Measurements from ENCODE around the gene SHISA6.

DNA sequence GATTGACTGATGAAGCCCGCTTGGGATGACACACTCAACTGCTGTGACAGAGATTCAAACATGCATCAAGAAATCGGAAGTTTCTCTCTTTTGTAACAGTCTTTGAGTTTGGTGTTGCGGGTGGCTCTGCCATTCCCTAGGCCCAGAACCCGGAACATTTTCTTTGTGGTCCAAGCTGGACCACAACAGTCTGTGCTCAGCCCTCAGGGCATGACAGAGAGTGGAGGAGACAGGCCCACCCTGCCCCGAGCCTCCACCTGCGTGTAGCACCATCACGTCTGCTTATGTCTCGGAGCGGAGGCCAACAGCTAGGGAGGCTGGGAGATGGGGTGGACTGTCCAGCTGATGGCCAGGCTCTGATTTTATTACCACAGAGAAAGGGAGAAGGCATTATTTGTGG, 64.5 kb downstream of the SHISA6 start:
- TF ChIP-seq POLR2A (IDR thresholded peaks at IDR 0.05), result no peak
- TF ChIP-seq, protein P1, sequence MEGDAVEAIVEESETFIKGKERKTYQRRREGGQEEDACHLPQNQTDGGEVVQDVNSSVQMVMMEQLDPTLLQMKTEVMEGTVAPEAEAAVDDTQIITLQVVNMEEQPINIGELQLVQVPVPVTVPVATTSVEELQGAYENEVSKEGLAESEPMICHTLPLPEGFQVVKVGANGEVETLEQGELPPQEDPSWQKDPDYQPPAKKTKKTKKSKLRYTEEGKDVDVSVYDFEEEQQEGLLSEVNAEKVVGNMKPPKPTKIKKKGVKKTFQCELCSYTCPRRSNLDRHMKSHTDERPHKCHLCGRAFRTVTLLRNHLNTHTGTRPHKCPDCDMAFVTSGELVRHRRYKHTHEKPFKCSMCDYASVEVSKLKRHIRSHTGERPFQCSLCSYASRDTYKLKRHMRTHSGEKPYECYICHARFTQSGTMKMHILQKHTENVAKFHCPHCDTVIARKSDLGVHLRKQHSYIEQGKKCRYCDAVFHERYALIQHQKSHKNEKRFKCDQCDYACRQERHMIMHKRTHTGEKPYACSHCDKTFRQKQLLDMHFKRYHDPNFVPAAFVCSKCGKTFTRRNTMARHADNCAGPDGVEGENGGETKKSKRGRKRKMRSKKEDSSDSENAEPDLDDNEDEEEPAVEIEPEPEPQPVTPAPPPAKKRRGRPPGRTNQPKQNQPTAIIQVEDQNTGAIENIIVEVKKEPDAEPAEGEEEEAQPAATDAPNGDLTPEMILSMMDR (IDR thresholded peaks at IDR 0.05), result no peak

Data from thyroid gland (tissue), 4 donors.